GM12891 (cell line): ENCODE results near the gene PPP1R13L.

Source experiments
- POLR2A ChIP-seq: IDR thresholded peaks from 2 replicates; pipeline ENCODE4 v1.6.1; 2011; ENCODE audit warnings: low read depth, low read length, control low read depth
- POLR2AphosphoS5 ChIP-seq: IDR thresholded peaks from 2 replicates; pipeline ENCODE4 v1.6.1; 2011; ENCODE audit warnings: low read depth, low read length, control low read depth

GRCh38 chr19:45339629-45340028, 65.2 kb downstream of the PPP1R13L start:
- TF ChIP-seq POLR2AphosphoS5 = no peak
- no peak for TF ChIP-seq POLR2A
